Activated CD8-positive, alpha-beta memory T cell treated with anti-CD3 and anti-CD28 coated beads, Interleukin-2, amount 50 U/mL, for 1 hour (primary cell): Measurements from ENCODE around the gene IGSF6.
"Not testable (repeated sequence)": the region's sequence is repeated elsewhere in the genome, so short reads cannot be mapped to it uniquely, and the experiment has no call there.

Experiments
- DNase-seq: peaks from one replicate; pipeline ENCODE4 v3.0.0-alpha.2; 2020; ENCODE audit errors: extremely low read depth

Gene IGSF6, protein sequence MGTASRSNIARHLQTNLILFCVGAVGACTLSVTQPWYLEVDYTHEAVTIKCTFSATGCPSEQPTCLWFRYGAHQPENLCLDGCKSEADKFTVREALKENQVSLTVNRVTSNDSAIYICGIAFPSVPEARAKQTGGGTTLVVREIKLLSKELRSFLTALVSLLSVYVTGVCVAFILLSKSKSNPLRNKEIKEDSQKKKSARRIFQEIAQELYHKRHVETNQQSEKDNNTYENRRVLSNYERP

DNA sequence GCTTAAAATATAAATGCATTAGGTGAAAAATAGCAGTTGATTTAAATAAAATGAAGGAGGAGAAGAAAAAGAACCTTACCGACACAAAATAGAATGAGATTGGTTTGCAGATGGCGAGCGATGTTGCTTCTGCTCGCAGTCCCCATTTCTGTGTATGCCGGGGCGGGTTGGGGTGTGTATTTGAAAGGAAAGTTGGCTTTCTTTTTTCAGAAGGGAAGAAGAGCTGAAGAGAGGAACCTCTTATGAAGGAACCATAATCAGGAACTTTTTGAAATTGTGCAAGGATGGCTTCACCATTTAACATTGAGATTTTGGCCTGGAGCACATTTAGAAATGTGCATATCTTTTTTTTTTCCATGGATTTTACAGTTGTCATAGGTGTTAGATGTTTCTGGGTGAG, at the start of gene IGSF6:
Gene IGSF6, minus strand, starts transcription at position 156 of the 400 bp plus-strand sequence. Its CDS starts 10 bp downstream, at position 146.
- no peak for DNase-seq

DNA sequence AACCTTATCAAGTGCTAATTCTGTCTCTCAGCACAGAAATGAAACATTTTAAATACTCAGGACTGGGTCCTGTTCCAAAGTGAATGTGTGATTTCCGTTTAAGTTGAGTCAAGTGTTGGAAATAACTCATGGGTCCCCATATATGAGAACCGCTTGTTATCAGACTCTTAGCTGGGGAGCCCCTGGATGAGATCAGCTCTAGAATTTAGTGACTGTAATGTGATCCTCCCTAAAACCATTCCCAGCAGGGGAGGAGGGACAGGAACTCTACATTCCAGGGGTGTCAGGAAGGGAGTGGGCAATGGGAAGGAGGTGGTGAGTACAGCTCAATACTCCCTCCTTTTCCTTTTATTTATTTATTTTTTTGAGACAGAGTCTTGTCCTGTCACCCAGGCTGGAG, 48.9 kb upstream of the IGSF6 start:
- no peak for DNase-seq

DNA sequence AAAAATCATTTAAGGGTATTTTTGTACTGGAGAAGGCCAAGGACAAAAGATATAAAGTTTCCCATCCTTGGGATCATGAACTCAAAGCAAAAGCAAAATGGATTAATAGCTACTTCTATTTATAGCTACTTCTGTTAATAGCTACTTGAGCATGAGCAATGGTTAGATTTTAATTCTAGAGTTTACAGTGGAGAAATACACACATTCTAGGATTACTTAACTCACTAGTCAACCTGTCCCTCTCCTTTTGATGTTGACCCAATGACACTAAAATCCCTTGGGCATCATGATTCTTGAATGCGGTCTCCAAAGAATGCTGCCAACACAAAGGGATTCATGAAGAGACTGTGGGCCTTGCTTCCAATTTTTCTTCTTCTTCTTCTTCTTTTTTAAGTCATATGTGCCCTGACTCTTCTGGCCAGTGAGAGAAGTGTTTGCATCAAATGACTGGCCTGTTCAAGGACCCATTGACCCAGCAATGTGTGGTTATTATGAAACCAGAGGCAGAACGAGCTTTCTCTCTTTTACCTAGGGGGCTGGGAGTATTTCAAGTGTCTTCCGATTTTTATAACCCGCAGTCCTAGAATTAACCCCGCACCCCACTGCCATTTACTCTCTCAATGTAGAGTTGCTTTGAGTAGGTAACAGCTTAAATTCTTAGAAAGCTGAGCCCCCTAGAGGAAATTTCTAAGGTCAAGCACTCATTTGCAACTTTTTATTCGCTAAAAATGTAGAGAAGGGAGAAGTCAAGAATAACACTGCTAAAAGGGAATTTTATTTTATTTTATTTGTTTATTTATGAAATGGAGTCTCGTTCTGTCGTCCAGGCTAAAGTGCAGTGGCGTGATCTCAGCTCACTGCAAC, 46.0 kb upstream of the IGSF6 start:
- no peak for DNase-seq

GRCh38 chr16:21697032-21697431, 44.6 kb upstream of the IGSF6 start:
- DNase-seq, result no peak

GRCh38 chr16:21694609-21695008, 42.2 kb upstream of the IGSF6 start:
- DNase-seq, result no peak

DNA sequence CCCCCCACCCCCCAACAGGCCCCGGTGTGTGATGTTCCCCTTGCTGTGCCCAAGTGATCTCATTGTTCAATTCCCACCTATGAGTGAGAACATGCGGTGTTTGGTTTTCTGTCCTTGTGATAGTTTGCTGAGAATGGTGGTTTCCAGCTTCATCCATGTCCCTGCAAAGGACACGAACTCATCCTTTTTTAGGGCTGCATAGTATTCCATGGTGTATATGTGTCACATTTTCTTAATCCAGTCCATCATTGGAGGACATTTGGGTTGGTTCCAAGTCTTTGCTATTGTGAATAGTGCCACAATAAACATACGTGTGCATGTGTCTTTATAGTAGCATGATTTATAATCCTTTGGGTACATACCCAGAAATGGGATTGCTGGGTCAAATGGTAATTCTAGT, 38.6 kb upstream of the IGSF6 start:
- not testable (repeated sequence) for DNase-seq

GRCh38 chr16:21689107-21689506, 36.7 kb upstream of the IGSF6 start:
- DNase-seq, result no peak

DNA sequence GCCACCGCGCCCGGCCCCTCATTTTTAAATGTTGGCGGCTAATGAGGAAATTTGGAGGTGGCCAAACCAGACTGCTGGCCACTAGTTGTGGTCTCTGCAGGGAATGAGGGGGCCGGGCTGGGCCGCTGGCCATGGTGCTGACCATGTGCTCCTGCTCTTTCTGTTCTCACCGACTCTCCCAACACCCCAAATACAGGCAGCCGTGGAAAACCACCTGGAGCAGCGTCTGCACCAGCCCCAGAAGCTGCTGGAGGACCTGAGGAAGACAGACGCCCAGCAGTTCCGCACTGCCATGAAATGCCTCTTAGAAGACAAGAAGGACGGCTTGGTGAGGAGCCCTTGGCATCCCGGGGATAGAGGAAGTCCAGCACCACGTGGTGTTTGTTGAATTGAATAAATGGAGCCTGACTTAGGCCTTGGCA, 32.6 kb upstream of the IGSF6 start:
- DNase-seq, result no peak

GRCh38 chr16:21684199-21684598, 31.8 kb upstream of the IGSF6 start:
- no peak for DNase-seq

GRCh38 chr16:21683184-21683583, 30.8 kb upstream of the IGSF6 start:
- DNase-seq, result no peak

- DNase-seq, result not testable (repeated sequence)
Observed at GRCh38 chr16:21680714-21681113, 28.3 kb upstream of the IGSF6 start.

DNA sequence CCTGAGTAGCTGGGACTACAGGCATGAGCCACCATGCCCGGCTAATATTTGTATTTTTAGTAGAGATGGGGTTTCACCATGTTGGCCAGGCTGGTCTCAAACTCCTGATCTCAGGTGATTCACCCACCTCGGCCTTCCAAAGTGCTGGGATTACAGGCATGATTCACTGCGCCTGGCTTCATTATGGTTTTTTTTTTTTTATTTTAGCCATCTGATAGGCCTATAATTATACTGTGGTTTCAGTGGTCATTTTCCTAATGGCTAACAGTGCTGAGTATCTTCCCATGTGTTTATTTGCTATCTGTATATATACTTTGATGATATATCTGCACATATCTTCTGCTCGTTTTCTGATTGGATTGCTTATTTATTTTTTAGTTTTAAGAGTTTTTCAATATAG, 22.0 kb upstream of the IGSF6 start:
- not testable (repeated sequence) for DNase-seq

DNA sequence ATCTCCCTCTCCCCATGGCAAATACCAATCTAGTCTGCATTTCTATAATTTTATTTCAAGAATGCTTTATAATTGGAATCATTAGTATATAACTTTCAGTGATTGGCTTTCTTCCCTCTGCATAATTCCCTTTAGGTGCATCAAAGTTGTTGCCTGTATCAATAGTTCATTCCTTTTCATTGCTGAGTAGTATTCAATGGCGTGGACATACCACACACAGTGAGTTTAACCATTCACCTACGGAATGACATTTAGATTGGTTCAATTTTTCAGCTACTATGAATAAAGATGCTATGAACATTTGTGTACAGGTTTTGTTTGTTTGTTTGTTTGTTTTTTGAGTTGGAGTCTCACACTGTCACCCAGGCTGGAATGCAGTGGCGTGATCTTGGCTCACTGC, 21.1 kb upstream of the IGSF6 start:
- DNase-seq, result no peak

- no peak for DNase-seq
Observed at GRCh38 chr16:21667575-21667974, 15.2 kb upstream of the IGSF6 start.

DNA sequence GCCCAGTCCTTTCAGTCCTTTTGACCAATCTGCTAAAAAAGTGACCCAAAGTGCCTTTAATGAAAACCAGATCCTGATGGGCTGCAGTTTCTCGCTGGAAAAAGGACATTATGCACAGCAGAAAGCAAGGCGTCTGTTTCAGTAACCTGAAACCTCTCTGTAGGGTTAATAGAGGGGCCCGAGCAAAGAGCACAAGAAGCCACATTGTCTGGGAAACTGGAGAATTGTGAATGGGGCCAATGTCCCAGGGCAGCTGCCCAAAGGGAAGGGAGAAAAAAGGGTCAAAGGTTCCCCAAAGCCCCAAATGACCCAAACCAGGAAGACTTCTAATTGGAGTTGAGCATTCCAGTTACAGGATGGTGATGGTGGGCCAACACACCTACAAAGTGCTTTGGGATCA, 14.4 kb upstream of the IGSF6 start:
- DNase-seq, result no peak

DNA sequence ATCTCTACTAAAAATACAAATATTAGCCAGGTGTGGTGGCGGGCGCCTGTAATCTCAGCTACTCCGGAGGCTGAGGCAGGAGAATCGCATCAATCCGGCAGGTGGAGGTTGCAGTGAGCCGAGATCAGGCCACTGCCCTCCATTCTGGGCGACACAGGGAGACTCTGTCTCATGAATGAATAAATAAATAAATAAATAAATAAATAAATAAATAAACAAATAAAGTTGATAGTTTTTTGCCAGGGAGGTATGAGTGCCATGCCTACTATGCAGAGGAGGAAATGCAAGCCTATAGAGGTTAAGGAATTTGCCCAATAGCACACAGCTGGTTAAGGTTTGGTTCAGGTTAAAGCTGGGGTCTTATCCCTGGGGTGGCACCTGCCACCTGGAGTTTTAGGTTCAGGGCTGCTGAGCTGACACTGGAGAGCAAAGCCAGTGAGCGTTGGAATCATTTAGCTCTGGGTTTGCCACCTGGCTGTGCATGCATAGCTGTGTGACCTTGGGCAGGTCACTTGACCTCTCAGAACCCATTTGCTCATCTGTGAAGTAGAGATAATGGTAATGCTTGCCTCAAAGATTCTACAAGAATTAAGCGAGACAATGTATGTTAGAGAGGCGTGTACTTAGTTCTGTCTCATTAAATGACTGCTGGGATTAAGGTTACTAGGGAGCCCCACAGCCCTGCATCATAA, 12.5 kb upstream of the IGSF6 start:
- DNase-seq, result no peak

GRCh38 chr16:21663889-21664647, 11.7 kb upstream of the IGSF6 start, which contains the start of gene OTOA:
Gene OTOA (plus strand): TSS chr16:21663968. CDS start chr16:21678515, 14,547 bp downstream.
- no peak for DNase-seq

DNA sequence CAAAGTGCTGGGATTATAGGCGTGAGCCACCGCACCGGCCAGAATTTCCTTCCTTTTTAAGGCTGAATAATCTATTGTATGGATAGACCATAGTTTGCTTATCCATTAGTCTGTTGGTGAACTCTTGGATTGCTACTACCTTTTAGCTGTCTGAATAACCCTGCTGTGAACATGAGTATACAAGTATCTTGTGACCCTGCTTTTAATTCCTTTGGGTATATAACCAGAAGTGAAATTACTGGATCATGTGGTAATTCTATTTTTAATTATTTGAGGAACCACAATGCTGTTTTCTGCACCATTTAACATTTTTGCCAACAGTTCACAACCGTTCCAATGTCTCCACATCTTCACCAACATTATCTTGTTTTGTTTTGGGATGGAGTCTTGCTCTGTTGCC, 6.7 kb upstream of the IGSF6 start:
- no peak for DNase-seq

GRCh38 chr16:21656795-21657768, 4.7 kb upstream of the IGSF6 start:
- DNase-seq, result no peak

DNA sequence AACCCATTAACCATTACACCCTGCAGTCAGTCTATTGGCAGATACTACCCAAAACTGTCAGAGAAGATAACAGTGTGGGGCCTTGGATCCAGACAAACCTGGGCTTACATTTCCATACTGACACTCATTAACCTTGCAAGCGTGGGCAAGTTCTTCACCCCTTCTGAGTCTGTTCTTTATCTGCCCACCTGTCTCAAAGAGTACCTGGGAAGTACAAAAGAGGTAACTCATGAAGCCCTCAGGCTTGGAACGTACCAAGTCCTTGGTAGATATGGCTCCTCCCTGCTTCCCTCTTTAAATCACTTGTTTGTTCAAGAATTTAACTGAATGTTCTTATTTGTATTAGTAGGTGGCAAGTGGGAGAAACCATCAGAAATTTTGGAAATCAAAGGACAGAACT, 2.5 kb upstream of the IGSF6 start:
- DNase-seq, result no peak

DNA sequence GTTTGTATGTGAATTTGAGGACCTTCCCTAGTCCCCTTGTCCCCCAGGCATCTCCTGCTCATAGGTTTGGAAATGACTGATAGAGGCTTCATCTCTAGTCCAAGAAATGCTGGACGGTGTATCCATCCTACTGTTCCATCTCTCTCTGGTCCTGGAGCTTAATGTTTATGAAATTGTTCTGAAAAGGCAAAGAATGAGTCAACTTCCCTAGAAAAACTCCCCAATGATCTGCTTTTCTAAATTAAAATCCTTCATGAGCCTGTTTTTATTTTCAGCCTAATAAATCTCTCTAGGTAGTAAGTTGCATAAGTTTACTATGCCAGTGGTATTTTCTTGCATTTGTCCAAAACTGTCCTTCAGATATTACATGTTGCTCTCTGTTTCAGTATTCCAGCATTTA, 2.1 kb upstream of the IGSF6 start:
- DNase-seq, result no peak
